Endothelial cell of umbilical vein (primary cell): ENCODE results near the gene ANO1. TPM values are rescaled to one million over a fixed set of nuclear protein-coding genes. Genes with fewer than 3 reads are reported as not detected.

Experiments
- BruUV-seq: library from RNA; stranded (reverse); fragments of 400-500 nt; replicated peaks from 2 replicates; lab custom pipeline; 2021; lab: Mats Ljungman, UMichigan
- CTCF ChIA-PET: fragments of 300-600, 350-600 bp; sonication (Branson Sonifier 250); formaldehyde crosslinking; loops from one replicate; lab custom pipeline; 2021; ENCODE audit warnings: antibody characterized with exemption, inconsistent platforms; lab: Charles Lee
- POLR2A ChIA-PET: fragments of 300-600, 350-600 bp; sonication (Branson Sonifier 250); formaldehyde crosslinking; loops from one replicate; lab custom pipeline; 2021; ENCODE audit warnings: antibody characterized with exemption, inconsistent platforms; lab: Charles Lee
- DNase-seq: peaks from one replicate; pipeline ENCODE4 v3.0.0-alpha.2; 2011; ENCODE audit warnings: low read depth, low spot score
- FAIRE-seq: peaks from 2 replicates; lab custom pipeline; 2011; peaks lifted over from hg19 to GRCh38; lab: Jason Lieb, UNC
- H2AFZ ChIP-seq: 2 replicates; pipeline ENCODE4 v1.6.0; 2012; ENCODE audit warnings: low read depth, low read length, control low read depth, inconsistent platforms
- H3K27ac ChIP-seq: 2 replicates; pipeline ENCODE4 v1.5.1; 2011; ENCODE audit warnings: low read depth, mild to moderate bottlenecking, control low read depth, low read length, moderate library complexity; ENCODE audit not compliant: insufficient read depth
- H3K27me3 ChIP-seq, 2 experiments: 2 replicates each; pipeline versions ENCODE4 v1.6.0 to v1.6.1; 2011; ENCODE audit warnings: low read length in 2 of 2, mixed read lengths in 1 of 2; ENCODE audit not compliant: control insufficient read depth in 2 of 2, insufficient read depth in 2 of 2
- H3K36me3 ChIP-seq, 2 experiments: 2 replicates in 1 of 2; 3 replicates in 1 of 2; pipeline ENCODE4 v1.5.1; 2011; ENCODE audit warnings: low read length in 2 of 2, mild to moderate bottlenecking in 1 of 2, moderate library complexity in 1 of 2; ENCODE audit not compliant: control insufficient read depth in 2 of 2, insufficient read depth in 2 of 2; ENCODE audit errors: extremely low read depth in 1 of 2
- H3K4me1 ChIP-seq: 3 replicates; pipeline ENCODE4 v1.5.1; 2011; ENCODE audit warnings: mild to moderate bottlenecking, low read length; ENCODE audit not compliant: control insufficient read depth, insufficient read depth; ENCODE audit errors: extremely low read depth
- H3K4me2 ChIP-seq: 2 replicates; pipeline ENCODE4 v1.6.1; 2011; ENCODE audit warnings: low read length, control low read depth, mixed read lengths; ENCODE audit not compliant: insufficient read depth
- H3K4me3 ChIP-seq, 3 experiments: fragments of 200-600 bp in 1 of 3; sonication (generic), shearing (Covaris generic) in 1 of 3; replicated peaks in 1 of 3; 2 replicates each; pipeline ENCODE4 v1.5.1; 2011 to 2016; ENCODE audit warnings: control low read depth in 3 of 3, low read length in 3 of 3, mild to moderate bottlenecking in 2 of 3, inconsistent platforms in 1 of 3, low read depth in 1 of 3, moderate library complexity in 1 of 3; ENCODE audit not compliant: insufficient read depth in 1 of 3
- H3K79me2 ChIP-seq: 2 replicates; pipeline ENCODE4 v1.6.0; 2012; ENCODE audit warnings: low read length, inconsistent platforms; ENCODE audit not compliant: control insufficient read depth, insufficient read depth
- H3K9ac ChIP-seq: replicated peaks from 2 replicates; pipeline ENCODE3; 2011; ENCODE audit warnings: low read length, control low read depth; ENCODE audit not compliant: insufficient read depth; ENCODE audit errors: extremely low read depth
- H3K9me1 ChIP-seq: replicated peaks from 3 replicates; pipeline ENCODE4 v1.6.0; 2011; ENCODE audit warnings: mild to moderate bottlenecking, low read length; ENCODE audit not compliant: control insufficient read depth, insufficient read depth; ENCODE audit errors: extremely low read depth
- H3K9me3 ChIP-seq: replicated peaks from 2 replicates; pipeline ENCODE4 v1.5.1; 2012; ENCODE audit warnings: low read length, inconsistent platforms; ENCODE audit not compliant: control insufficient read depth, insufficient read depth
- H4K20me1 ChIP-seq: replicated peaks from 2 replicates; pipeline ENCODE3; 2011; ENCODE audit warnings: mild to moderate bottlenecking, low read length; ENCODE audit not compliant: control insufficient read depth, insufficient read depth; ENCODE audit errors: extremely low read depth
- CTCF ChIP-seq, 2 donors: IDR thresholded peaks; 1 replicate in 1 of 2; 2 replicates in 1 of 2; pipeline ENCODE4 v1.5.1; 2011; ENCODE audit warnings: low read length in 2 of 2, mild to moderate bottlenecking in 2 of 2, moderate library complexity in 2 of 2, control low read depth in 1 of 2, inconsistent platforms in 1 of 2, low read depth in 1 of 2; ENCODE audit not compliant: insufficient read depth in 1 of 2; ENCODE audit errors: extremely low read depth in 1 of 2
- EZH2 ChIP-seq: IDR thresholded peaks from 2 replicates; pipeline ENCODE4 v1.6.1; 2012; ENCODE audit warnings: borderline replicate concordance, low read depth, mild to moderate bottlenecking, moderate library complexity, low read length, inconsistent platforms; ENCODE audit not compliant: severe bottlenecking
- FOS ChIP-seq: IDR thresholded peaks from 2 replicates; pipeline ENCODE4 v1.6.1; 2011; ENCODE audit warnings: mild to moderate bottlenecking, low read length, moderate library complexity, borderline replicate concordance; ENCODE audit not compliant: insufficient read depth
- GATA2 ChIP-seq: IDR thresholded peaks from 2 replicates; pipeline ENCODE4 v1.7.0; 2011; ENCODE audit warnings: low read depth, mild to moderate bottlenecking, moderate library complexity, mixed read lengths, low read length; ENCODE audit not compliant: insufficient read length, insufficient read depth
- JUN ChIP-seq: IDR thresholded peaks from 2 replicates; pipeline ENCODE4 v1.6.1; 2011; ENCODE audit warnings: borderline replicate concordance, low read depth; ENCODE audit not compliant: insufficient read length, insufficient read depth
- MAX ChIP-seq: IDR thresholded peaks from 2 replicates; pipeline ENCODE4 v1.6.1; 2011; ENCODE audit not compliant: insufficient read depth, insufficient read length
- MYC ChIP-seq: IDR thresholded peaks from one replicate; pipeline ENCODE4 v1.6.1; 2011; ENCODE audit warnings: mild to moderate bottlenecking, low read depth, low read length
- POLR2A ChIP-seq: IDR thresholded peaks from 2 replicates; pipeline ENCODE4 v1.6.1; 2012; ENCODE audit warnings: low read depth, mild to moderate bottlenecking, control low read depth, low read length
- POLR2AphosphoS5 ChIP-seq: IDR thresholded peaks from 2 replicates; pipeline ENCODE4 v1.6.1; 2012; ENCODE audit warnings: low read depth, mild to moderate bottlenecking, control low read depth, low read length, moderate library complexity; ENCODE audit not compliant: insufficient read depth
- dilution Hi-C: fragments of 300-500 bp; cut with MboI; formaldehyde crosslinking; loops from one replicate; pipeline ENCODE4 v1.15.0; 2019; ENCODE audit warnings: low sequenced_read_pairs; ENCODE audit not compliant: extremely low pct_ligation_motif_present
- intact Hi-C: fragments of 100-400 bp; cut with micrococcal nuclease; formaldehyde crosslinking; loops from one replicate; pipeline ENCODE4 v1.10.0; 2022
- polyA plus RNA-seq, 4 experiments: library from polyadenylated mRNA; depleted of rRNA in 3 of 4; stranded (reverse) in 3 of 4; unstranded in 1 of 4; fragments of >200 nt; gene quantifications; 2 replicates each; pipeline versions ENCODE4 v1.2.1 to v1.2.3, GENCODE V29; 2011 to 2012; ENCODE audit warnings: missing spikeins in 1 of 4
- total RNA-seq: library from RNA; stranded (reverse); gene quantifications from 2 replicates; pipeline ENCODE4 v1.2.3, GENCODE V29; 2021

The ANO1 gene
- total and polyA plus RNA-seq, 2 donors (not counting 3 experiments of a cell fraction or from before 2014, with no cell fraction given) = 0.03 to 0.40 TPM

GRCh38 chr11:70123711-70124110, 45.6 kb downstream of the ANO1 start:
- POLR2A ChIA-PET = no interaction called here
- intact Hi-C loops = no loop called here

DNA sequence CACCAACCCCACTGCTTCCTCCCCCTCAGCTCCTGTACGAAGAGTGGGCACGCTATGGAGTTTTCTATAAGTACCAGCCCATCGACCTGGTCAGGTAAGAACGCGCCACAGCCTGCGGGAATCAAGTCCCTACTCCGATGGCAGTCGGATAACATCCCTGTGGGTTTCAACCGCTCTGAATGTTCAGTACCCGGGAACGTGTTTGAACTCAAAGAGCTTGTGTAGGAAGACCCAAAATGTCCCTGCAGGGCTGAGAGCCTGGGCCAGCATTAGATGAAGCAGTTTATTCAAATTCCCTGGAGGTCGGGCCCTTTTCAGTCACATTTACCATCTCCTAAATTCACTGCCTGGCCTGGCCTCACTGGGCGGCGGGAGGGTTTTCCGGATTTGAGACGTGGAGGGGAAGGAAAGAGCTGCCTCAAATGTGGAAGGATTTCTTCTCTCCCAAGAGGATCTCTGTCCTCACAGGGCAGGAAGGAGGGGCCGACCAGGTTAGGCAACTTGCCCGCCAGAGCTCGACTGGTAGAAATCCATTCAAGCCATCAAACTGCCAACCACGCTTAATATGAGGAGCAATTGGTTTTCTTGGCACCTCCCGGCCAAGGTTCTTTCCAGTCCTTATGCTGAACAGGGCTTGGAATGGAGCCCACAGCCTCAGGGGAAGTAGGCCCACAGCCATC, 46.3 kb downstream of the ANO1 start:
- H3K4me2 ChIP-seq = no peak overlapping the region
- DNase-seq = no peak

More at GRCh38 chr11:70123711-70124110, 45.6 kb downstream of the ANO1 start:
- Histone ChIP-seq H3K4me2 (no peak overlapping the region), H3K9me3 (no peaks in the 10 kb centered on the region), H3K9ac (no peak overlapping the region), H3K79me2 (no peaks in the 10 kb centered on the region), H3K9me1 (no peaks in the 10 kb centered on the region), H3K27me3 (no peaks in the 10 kb centered on the region), H4K20me1 (no peaks in the 10 kb centered on the region), H3K4me1 (peaks cover 11% of the 10 kb centered on the region), H3K27ac (no peak overlapping the region), H3K4me3 (no peak overlapping the region), H2AFZ (no peak overlapping the region), H3K36me3 (no peaks in the 10 kb centered on the region)
- FAIRE-seq (no peak), DNase-seq (no peak)
- TF ChIP-seq MYC (no peak), POLR2AphosphoS5 (no peak)
- CTCF ChIA-PET = interaction anchor here (1.8 kb wide), 1 partner anchor 208 kb away, joined by 5 read pairs; no protein-coding TSS in a partner anchor
- dilution Hi-C loops = no loop called here
- no TSS peak for BruUV-seq

More for the DNA sequence above, 46.3 kb downstream of the ANO1 start:
- no peaks in the 10 kb centered on the region for H3K36me3 ChIP-seq
- H3K27ac ChIP-seq = no peak overlapping the region
- H3K4me1 ChIP-seq = peaks cover 12% of the 10 kb centered on the region
- intact Hi-C loops (no loop called here), dilution Hi-C loops (no loop called here)
- H3K9me3 ChIP-seq = no peaks in the 10 kb centered on the region
- no peaks in the 10 kb centered on the region for H3K79me2 ChIP-seq
- H3K9me1 ChIP-seq = no peaks in the 10 kb centered on the region
- no peak for TF ChIP-seq FOS
- TF ChIP-seq POLR2A = no peak
- TF ChIP-seq MYC = no peak
- no peak for TF ChIP-seq POLR2AphosphoS5
- no peak for TF ChIP-seq JUN
- no peak for TF ChIP-seq GATA2
- no peak for TF ChIP-seq MAX
- TF ChIP-seq CTCF (IDR thresholded peaks at IDR 0.05; ENCODE audit: extremely low read depth in 1 of 2, insufficient read depth in 1 of 2, low read depth in 1 of 2, low read length in 2 of 2) = no peak
- no peak for TF ChIP-seq EZH2
- H4K20me1 ChIP-seq = no peaks in the 10 kb centered on the region
- BruUV-seq = no TSS peak
- no peak overlapping the region for H3K4me3 ChIP-seq
- FAIRE-seq = no peak
- CTCF ChIA-PET = interaction anchor here (1.8 kb wide), 1 partner anchor 209 kb away, joined by 5 read pairs; no protein-coding TSS in a partner anchor
- H3K9ac ChIP-seq = no peak overlapping the region
- no peak overlapping the region for H2AFZ ChIP-seq
- H3K27me3 ChIP-seq = no peaks in the 10 kb centered on the region
- POLR2A ChIA-PET = no interaction called here
